Cortex of kidney (tissue), 1 donor: ENCODE data around the gene EPAS1.

Source experiments
- DNase-seq: peaks from one replicate; lab custom pipeline; 2025; lab: John Stamatoyannopoulos, UW

Gene EPAS1

DNA sequence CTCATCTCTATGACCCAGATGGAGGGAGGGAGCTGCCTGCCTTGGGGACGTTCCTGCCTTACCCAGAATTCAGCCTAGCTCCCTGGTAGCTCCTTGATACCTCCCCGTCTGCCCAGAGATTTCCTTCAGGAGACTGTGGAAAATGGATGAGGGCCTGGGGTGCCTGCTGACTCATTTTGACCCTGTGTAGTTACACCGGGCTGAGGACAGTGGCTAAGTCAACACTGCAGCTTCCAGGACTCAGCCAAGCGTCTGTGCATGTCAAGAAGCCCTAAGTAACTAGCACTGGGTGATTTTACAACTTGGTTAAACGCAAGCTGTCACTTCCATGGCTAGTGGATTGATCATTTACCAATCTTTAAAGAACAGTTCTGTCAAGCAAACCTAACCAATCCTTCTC, 23.3 kb upstream of the EPAS1 start:
- no peak for DNase-seq

DNA sequence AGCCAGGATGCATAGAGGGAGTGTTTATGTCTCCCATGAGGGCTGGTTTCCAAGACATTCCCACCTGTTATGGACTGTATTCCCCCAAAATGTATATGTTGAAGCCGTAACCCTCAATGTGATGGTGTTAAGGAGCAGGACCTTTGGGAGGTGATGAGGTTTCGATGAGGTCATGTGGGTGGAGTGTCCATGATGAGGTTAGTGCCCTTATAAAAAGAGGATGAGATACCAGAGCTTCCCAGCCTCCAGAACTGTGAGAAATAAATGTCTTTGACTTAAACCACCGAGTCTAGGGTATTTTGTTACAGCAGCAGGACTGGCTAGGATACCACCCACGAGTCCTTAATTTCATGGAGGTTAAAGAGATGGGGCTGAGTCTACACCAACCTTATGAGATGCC, 22.6 kb upstream of the EPAS1 start:
- DNase-seq: no peak

DNA sequence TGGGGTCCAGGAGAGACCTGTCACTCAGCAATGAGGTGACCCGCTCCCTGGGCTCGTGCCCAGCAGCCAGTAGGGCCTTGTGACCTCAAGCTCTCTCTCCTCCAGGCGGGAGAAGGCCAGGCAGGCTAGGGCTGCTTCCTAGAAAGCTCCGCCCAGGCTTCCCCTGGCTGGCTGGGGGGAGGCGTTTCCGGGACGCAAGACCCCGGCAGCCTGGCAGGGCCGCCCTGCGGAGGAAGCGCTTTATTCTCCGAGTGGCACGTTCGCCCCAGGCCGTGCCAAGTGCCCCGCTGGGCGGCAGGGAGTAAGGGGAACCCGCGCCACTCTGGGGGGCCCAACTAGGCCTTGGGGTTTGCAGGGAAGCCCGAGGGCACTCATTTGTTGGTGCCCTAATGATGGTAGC, 21.2 kb upstream of the EPAS1 start:
- no peak for DNase-seq

DNA sequence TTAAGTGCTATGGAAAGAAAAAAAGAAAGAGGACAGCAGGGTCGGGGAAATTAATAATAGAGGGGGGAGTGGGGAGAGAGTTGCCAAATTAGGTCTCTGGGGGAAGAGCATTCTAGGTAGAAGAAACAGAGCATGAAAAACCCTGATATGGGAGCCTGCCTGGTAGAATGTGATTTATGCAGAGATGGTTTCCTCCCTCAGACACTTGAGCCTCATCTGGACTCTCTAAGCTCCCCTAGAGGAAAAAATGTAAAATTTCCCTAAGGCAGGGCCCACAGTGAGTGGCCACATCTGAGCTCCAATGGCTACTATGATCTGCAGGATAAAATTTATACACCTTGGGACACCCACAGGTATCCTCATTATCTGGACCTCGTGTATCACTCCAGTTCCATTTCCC, 20.6 kb upstream of the EPAS1 start:
- DNase-seq: no peak

DNA sequence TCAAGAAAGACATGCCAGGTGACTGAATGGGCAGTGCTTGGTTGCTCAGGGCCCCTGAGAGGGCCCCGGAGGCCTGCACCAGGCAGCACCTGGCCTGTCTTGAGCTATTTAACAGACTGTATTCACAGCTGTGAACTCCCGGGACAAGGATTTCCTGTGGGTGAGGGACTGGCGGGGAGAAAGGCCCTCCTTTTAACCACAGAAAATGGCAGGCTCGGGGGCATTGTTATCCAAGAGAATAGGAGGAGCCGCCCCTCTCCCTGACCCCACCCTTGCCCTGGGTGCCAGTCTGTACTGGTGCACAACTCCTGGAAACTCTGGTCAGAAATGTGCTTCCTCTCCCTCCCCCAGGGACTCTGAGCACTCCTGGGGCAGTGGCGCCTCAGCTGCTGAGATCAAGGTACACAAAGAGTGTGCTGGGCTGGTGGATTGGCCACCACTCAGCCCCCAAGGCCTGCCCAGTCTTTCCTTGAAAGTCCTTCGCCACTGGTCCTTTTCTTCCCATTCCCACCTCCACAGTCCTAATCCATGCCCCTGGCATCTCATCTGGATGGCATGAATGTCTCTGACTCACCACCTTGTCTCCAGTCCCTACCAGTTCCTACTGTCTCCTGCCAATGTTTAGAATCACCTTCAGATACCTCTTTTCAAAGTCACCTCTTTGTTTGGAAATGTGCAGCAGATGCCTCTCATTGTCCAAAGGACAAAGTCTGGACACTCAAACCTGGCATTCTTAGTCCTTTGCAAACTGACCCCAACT, 19.6 kb upstream of the EPAS1 start:
- DNase-seq: no peak

DNA sequence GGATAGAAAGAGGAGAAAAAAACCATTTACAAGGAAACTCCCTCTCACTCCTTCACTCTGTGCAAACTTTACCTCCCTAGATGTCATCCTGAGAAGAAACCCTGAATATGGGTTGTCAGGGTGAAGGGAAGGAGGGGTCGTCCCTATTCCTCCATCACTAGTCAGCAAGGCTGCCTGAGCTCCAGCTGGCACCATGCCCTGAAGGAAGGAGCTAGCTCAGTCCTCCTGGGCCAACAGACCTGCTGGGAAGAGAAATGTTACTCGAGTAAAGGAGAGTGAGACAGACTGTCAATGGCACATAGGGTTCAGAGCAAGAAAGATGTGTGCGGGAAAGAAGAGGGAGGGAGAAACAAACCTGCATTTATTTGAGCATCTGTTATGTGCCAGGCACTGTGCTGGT, 18.3 kb upstream of the EPAS1 start:
- no peak for DNase-seq

DNA sequence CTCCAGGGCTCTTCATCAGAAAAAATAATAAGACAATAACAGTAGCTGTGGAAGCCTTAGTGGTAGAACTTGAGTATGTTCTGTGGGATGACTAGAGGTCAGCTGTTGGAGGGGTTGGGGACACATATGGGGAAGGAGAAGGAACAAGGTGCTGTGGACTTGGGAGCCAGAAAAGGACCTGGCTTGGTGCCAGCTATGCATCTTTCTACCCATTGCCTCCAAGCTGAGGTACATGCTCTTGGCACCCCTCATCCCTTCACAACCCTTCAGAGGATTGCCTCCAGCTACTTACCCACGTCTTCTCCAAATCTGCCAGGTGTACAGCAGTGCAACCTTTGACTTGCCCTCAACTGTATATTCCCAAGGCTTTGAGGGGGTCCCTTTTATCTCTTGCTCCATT, 15.3 kb upstream of the EPAS1 start:
- no peak for DNase-seq

DNA sequence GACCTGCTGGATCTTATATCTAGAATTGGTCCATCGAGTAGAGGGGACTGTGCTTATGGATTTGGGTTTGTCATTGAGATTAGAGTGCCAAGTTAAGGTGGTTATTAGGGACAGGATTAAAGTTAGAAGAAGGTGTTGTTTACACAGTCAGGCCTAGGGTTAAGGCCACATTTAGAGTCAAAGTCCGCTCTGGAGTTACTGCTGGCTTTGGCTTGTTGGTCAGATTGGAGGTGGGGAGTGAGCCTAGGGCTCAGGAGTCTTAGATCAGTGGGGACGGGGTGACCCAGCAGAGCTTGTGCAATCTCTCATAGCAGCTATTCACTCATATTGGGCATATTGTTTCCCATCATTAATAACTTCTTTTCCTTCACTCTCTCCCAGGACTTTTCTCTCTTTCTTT, 13.5 kb upstream of the EPAS1 start:
- DNase-seq: no peak

DNA sequence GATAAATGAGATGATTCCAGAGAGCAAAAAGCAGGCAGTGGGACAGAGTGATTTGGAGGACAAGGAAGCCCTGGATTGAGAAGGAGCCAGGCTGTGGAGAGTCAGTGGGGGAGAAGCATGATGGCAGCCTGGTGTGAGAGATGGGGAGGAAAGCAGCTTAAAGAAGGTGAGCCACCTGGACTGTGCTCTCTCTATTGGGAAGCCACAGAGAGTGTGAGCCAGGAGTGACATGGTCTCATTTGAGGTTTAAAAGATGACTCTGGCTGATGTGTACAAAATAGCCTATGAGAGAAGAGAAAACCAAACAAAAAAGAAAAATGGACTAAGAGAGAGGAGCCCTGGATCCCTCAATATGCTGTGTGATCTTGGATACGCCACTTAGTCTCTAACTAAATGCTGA, 12.9 kb upstream of the EPAS1 start:
- no peak for DNase-seq

DNA sequence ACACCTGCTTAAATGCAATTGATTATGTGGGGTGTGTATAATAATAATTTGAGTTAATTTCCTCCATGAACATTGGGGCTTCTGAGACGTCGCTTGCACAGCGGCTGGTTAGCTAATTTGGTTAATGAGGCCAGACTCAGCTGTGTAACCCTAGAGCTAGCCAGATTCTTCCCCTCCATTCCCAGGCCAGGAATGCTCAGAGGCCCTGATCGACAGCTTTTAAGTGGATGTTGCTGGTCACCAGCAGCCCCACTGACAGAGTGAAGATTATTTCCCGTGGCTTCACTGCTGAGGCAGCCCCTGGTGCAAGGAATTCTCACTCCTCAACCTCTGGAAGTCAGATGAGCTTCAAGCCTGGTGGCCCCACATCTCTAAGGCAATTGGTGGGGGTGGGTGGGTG, 12.4 kb upstream of the EPAS1 start:
- DNase-seq: no peak

DNA sequence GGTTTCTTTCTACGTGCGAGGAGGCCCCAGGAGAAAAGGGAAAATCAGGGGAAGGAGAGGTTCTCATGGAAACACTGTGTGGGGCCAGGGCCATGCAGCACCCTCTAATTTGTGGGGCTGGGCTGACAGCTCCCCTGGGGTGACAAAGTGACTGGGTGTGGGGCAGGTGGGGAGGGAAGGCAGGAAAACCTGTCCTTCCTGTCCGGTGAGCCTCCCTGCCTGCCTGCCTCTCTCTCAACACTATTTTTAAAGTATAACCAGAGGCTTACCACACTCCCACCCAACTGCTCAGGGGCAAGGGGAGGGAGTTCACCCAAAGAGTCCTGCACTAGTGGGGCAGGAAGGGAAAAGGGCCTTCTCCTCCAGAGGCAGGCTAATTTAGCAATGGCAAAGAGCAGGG, 10.5 kb upstream of the EPAS1 start:
- DNase-seq: no peak

DNA sequence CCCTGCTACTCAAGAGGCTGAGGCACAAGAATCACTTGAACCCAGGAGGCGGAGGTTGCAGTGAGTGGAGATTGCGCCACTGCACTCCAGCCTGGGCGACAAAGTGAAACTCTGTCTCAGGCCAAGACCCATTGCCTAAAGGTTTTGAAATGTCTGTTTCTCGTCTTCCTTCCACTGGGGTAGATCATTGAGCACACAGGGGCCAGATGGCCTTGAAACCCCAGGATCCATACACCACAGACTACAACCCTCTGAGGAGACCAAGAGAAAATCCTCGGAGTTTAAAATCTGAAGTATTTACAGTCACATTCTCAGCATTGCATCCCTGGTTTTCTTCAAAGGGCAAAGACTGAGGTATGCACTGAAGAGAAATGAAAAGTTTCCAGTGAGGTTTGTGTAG, 7.1 kb upstream of the EPAS1 start:
- no peak for DNase-seq

DNA sequence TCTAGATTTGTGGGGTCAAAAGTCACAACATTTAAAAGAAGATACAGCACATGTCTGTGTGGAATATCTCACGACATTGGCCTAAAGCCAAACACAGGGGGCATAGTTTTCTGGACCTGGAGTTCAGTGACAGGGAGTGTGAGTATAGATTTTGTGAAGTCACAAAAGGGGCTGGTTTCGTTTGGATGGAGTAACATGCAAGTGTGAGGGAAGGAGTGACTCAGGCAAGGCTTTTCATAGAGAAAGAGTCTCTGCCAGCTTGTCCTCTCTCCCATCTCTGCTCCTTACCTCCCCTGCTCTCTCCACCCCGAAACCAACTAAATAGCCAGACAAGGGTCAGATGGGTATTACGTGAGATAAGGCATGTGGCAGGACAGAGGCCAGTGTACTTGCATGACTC, 3.7 kb upstream of the EPAS1 start:
- DNase-seq: no peak

DNA sequence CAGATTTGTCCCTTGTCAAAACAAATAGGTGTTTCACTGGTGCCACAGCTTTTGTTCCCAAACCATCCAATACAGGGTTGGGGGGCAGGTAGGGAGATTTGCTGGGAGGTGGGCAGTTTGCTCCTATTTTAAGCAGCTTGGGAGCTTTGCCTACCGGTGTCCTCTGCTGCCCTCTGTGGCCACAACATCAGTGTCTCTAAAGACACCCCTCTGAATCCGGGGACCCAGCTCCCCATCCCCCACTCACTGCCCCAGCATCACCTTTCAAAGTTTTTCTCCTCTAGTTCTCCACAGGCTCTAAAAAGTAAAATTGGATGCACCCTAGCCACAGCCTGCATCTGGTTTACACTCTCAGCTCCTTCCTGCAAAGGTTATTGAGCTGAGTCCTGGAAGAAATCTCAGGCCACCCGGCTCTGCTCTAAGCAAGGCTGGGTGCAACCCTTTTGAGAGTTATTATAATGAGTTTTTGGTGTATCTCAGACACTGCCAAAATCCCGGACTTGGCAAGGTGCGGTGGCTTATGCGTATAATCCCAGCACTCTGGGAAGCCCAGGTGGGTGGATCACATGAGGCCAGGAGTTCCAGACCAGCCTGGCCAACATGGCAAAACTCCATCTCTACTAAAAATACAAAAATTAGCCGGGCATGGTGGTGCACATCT, 2.9 kb upstream of the EPAS1 start:
- DNase-seq: no peak

DNA sequence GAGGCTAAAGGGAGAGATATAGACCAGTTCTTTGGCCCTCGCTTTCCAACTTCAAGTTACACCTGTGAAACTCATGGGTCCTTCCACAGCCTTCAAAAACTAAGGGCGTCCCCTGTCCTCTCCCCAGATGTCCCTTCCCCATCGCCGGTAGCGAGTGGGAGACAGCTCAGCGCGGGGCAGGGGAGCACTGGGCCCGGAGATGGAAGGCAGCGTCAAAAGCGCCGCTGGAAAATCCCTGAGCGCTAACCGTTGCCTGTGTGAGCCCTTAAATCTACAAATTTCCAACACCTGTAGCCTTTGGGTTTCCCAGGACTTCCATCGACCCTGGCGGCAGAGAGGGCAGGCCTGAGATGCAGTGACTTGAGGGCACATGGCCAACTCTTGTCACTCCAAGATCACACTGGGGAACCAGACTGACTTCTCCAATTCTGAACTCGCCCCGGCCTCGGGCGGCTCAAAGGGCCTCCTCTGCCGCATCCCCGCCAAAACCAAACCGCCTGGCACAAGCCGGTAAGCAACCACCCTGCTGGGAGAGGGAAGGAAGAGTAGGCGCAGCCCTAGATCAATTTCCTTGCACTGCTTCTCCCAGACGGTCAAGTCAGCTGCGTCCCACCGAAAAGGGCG, 879 bp upstream of the EPAS1 start:
- DNase-seq: no peak

DNA sequence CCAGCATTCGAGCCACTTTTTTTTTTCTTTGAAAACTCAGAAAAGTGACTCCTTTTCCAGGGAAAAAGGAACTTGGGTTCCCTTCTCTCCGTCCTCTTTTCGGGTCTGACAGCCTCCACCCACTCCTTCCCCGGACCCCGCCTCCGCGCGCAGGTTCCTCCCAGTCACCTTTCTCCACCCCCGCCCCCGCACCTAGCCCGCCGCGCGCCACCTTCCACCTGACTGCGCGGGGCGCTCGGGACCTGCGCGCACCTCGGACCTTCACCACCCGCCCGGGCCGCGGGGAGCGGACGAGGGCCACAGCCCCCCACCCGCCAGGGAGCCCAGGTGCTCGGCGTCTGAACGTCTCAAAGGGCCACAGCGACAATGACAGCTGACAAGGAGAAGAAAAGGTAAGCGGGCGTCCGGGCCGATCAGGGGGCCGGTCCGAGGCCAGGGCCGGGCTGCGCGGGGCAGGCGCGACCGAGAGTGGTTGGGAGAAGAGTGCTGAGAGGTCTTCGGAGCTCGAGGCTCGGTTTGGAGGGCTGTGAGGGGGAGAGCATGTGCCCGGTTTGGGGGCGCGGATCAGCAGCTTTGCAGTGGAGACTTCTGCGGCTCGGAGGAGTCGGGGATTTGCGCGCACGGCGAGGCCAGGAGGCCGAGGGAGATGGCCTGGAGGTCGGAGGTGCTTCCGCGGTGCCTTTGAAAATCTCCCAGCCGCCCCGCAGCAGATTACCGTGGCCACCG, 502 bp downstream of the EPAS1 start:
- no peak for DNase-seq

DNA sequence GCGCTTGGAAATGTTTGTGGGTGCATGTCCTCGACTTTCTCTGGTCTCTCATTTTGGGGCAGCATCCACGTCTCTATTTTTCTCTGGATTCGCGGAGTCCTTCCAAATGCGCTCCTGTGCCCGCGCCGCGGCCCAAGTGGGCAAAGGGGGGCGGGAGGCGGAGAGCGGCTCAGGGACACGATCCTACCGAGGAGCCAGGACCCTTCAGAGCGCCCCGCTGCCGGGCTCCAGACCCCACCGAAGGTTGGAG, 990 bp downstream of the EPAS1 start:
- DNase-seq: no peak

DNA sequence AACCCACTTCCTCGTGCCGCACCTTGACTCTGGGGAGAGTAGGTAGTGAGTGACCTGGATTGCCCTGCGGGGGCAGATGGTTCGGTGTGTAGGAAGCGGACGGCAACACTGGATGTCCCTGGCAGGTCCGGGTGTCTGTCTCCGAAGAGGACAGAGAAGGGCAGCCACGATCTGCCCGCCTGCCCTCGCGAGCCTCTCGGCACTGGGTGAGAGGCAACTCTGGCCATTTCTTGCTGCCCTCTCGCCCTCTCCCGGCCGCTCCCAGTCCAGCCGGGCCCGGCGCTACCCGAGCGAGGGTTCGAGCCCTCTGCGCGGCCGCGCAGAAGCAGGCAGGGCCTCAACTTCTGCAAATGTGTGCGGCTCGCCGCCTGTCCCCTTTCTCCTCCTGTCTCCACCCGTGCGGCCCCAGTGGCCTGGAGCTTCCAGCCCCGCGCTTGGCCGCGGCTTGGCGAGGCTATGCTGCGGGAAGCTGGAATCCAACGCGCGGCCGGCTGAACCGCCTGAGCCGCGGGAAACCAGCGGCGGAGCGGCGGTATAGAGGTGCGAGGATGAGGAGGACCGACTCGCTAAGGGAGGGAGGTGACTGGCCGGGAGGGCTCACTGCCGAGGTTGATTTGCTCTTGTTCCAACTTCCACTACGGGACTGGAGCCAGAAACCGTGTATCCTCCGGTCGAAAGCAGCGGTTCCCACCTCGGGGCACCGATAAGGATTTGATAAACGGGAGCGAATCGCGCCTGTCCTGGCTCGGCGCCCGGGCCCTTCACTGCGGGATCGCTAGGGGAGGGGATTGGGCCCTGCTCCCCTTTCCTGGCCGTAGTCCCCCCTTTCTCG, 1.5 kb downstream of the EPAS1 start:
- no peak for DNase-seq

DNA sequence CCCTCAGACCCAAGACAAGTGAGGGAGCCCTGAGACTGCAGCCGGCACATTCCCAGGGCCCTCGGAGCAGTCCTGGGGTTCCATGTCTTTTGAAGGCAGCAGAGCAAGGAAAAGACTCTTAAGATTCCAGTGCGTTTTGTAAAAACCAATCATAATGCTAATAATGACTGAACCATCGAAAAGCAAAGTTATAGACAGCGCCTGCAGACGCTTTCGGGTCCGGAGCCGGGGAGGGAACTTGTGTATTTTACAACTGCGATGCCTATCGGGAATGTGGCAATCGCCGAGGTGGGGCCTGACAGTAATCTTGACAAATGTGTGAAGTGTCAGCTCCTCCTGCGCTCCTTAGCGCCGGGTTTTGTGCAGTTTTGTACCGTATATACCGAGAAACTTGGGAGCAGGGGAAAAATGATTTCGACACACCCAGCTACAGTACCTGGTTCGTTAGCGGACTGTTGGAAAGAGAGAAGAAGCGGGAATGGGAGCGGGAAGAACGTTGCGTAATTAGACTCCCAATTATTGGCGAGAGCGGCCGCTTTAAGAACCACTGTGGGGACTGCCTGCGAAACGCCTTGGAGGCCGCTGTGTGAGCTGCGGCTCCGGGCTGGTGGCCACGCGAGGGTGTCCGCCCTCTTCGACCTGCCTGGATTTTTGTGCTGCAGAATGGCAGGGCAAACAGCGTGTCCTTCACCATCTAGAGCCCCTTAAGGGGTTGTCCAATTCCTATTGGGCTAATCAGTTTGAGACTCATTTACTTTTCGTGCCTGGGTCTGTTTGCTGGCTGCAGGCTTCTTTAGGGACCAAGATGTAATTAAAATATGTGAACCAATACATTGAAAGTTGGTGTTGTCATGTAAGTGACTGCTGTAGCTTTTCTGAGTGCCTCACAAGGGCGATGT, 2.4 kb downstream of the EPAS1 start:
- no peak for DNase-seq

DNA sequence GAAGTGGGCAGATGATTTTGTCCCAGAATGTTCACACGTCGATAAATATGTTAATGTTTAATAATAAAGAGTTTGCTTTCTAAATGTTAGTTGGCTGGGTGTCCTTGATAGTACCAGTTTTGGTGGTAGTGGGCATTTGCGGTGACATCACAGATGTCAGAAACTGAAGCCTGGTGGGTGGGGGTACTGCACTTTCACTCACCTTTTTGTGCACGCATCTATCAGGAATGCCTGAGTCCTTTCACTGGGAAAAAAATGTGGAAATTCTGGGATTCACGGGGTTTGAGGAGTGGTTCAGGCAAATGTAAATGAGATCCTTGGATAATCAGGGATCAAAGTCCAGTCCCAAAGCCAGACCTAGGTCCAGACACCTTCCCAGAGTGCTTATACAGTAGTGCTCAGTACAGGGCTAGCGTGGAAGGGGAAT, 3.2 kb downstream of the EPAS1 start:
- no peak for DNase-seq

DNA sequence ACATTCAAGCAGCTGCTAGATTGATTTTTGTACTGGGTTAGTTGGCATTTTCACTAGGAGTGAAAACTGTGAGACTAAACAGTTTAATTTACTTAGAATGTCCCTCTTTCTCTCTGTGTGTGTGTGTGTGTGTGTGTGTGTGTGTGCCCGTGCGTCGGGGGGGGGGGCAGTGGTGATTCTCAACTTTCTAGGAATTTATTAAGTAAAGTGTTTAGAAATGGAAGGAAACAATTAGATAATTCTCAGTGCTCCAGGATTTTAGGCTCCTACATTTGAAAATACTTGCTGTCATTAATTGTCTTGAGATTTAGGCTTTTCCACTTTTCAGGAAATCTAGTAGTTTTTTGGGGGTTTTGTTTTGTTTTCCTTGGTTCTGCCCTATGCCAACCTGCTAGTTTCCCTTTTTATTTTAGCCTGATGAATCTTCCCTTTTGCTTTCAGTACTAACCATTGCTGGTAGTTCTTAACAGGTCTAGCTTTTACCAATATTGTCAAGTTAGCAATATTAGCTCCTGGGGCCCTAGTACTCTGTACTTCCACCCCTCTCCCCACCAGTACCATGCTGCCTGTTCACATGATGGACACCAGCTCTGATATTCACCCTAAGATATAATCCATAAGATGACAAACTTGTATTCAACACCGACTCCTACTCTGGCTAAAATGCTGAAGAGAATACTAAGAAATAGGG, 4.9 kb downstream of the EPAS1 start:
- no peak for DNase-seq
